Measurements from ENCODE around the gene CHEK1.
"Not testable (repeated sequence)": the region's sequence is repeated elsewhere in the genome, so short reads cannot be mapped to it uniquely, and the experiment has no call there.

The CHEK1 gene

DNA sequence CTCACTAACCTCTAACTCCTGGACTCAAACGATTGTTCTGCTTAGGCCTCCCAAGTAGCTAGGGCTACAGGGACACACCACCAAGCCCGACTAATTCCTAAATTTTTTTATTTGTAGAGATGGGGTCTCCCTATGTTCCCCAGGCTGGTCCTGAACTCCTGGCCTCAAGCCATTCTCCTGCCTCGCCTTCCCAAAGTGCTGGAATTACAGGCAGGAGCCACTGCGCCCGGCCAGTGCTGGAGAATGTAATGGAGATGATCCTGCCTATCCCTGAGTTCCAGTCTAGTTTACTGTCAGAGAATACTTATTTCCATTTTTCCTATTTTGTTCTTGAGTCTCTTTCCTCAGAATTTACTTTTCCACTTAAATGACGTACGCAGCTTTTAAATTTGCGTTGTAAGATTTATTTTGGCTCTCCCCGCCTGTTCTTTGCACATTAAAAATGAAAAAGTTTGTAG is at the start of gene CHEK1:
Gene CHEK1, plus strand, starts transcription at position 408 of the 458 bp plus-strand sequence. CDS start 1,606 bp downstream, outside the sequence.
- Histone ChIP-seq H3K4me3 (peak within 1 kb of the TSS; percentile 60 to 82 (median 70)), H3K27ac (peak within 1 kb of the TSS; percentile 66 to 98 (median 93))

DNA sequence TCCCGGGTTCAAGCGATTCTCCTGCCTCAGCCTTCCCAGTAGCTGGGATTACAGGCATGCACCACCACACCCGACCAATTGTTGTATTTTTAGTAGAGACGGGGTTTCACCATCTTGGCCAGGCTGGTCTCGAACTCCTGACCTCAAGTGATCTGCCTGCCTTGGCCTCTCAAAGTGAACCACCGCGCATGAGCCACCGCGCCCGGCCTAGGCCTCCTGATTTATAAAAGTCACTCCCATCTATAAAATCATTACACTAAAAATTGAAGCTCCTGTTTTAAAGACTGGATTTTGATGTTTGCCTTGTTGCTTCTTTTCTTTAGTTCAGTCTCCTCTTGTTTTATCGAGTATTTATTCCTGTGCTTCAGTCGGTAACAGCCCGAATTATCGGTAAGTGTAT is 47.8 kb upstream of the CHEK1 start:
- not testable (repeated sequence) for H3K27ac ChIP-seq, H3K4me3 ChIP-seq

- Histone ChIP-seq H3K4me3 (no peak overlapping the region), H3K27ac (no peak overlapping the region)
Measured at GRCh38 chr11:125578783-125579182, 46.2 kb upstream of the CHEK1 start.

DNA sequence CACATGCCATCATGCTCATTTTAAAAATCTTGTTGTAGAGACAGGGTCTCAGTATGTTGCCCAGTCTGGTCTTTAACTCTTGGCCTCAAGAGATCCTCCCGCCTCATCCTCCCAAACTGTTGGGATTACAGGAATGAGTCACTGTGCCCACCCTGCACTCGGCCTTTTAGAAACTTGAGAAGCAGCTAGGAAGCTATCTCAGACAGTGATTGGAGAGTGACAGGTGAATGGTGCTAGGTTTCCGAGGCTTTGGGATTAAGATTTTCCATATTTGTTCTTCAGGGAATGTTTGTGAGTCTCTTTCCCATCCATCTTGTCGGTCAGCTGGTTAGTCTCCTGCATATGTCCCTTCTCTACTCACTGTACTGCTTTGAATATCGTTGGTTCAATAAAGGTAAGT is 45.2 kb upstream of the CHEK1 start:
- H3K27ac ChIP-seq, result no peak overlapping the region
- H3K4me3 ChIP-seq, result no peak overlapping the region

GRCh38 chr11:125583496-125583895 is 41.5 kb upstream of the CHEK1 start:
- no peak overlapping the region for H3K4me3 ChIP-seq
- peak overlapping the region in 1 of 21 experiments; percentile 35 for H3K27ac ChIP-seq

GRCh38 chr11:125585487-125585886 is 39.5 kb upstream of the CHEK1 start:
- Histone ChIP-seq H3K4me3 (no peak overlapping the region), H3K27ac (no peak overlapping the region)

- Histone ChIP-seq H3K4me3 (no peak overlapping the region), H3K27ac (no peak overlapping the region)
Measured at GRCh38 chr11:125586623-125587022, 38.3 kb upstream of the CHEK1 start.

- H3K27ac ChIP-seq, result no peak overlapping the region
- H3K4me3 ChIP-seq, result no peak overlapping the region
Measured at GRCh38 chr11:125587480-125587879, 37.5 kb upstream of the CHEK1 start.

- Histone ChIP-seq H3K27ac (no peak overlapping the region), H3K4me3 (no peak overlapping the region)
Measured at GRCh38 chr11:125588505-125588904, 36.5 kb upstream of the CHEK1 start.

DNA sequence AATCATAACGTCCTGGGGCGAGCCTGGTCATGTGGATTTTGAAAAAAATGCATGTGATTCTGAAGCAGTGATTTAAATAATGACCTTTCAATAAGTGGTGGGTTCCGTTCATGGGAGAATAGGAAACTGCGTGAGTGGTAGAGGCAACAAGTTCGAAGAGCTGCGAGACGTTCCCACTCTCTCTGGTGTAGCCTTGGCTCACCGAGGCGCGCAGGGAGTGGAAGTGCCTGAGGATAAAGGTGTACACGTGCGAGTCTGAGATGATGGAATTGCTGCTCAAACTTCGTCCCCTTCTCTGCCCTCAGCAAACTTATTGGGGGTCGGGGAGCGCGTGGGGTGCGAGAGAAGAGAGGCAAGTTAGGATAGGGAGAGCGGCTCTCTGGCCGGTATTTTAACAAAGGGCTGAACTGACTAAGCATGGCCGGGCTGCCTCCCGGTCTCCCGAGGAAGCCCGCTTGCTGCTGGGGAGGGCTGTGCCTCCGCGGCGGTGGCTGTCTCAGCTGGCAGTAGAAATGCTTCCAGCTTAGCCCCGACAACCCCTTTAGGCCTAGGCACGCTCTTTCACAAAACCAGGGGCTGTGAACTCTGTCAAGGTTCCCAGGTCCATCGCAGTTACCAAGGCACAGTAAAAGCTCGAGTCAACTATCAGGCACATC is 33.2 kb upstream of the CHEK1 start:
- Histone ChIP-seq H3K27ac (peak overlapping the region; percentile 82 to 100 (median 96)), H3K4me3 (peak overlapping the region; percentile 56 to 97 (median 76))

DNA sequence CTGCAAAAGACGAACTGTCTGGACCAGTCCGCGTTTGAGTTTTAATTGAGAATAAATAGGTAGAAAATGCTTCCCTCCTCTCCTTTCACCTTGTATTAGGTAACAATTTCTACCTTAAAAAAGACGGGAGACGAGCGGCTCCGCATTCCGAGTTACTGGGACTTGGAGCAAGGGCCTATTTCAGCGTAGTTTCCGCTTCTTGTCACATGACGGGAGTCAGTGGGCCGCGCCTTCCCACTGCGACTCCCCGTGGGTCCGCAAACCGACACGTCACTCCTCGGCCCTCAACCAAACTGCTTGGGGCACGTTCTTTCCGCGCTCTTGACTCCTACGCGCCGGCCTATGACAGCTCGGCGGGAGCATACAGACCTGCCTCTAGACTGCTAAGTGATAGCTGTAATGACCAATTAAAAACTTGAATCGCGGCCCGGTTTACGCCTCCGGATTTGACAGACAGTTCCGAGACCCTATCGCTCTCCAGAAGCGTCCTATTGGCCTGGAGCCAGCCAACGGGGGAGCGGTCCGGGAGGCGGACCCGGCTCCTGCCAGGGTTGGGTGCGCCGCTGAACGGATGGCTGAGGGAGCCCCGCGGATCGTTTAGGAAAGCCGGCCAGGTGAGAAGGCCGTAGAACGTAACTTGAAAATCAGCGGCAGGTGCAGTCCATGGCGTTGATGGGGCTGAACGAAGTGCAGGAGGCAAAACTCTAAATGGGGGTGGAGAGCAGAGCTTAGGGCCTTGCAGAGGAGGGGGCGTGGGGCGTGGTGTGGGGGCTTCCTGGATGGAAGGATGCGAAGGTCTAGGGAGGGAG is 32.5 kb upstream of the CHEK1 start, which contains the start of gene STT3A:
Gene STT3A, plus strand, starts transcription at position 548 of the 809 bp plus-strand sequence. CDS start 3,064 bp downstream, outside the sequence.
- Histone ChIP-seq H3K4me3 (peak within 1 kb of the TSS; percentile 62 to 97 (median 76)), H3K27ac (peak within 1 kb of the TSS; percentile 82 to 100 (median 96))

DNA sequence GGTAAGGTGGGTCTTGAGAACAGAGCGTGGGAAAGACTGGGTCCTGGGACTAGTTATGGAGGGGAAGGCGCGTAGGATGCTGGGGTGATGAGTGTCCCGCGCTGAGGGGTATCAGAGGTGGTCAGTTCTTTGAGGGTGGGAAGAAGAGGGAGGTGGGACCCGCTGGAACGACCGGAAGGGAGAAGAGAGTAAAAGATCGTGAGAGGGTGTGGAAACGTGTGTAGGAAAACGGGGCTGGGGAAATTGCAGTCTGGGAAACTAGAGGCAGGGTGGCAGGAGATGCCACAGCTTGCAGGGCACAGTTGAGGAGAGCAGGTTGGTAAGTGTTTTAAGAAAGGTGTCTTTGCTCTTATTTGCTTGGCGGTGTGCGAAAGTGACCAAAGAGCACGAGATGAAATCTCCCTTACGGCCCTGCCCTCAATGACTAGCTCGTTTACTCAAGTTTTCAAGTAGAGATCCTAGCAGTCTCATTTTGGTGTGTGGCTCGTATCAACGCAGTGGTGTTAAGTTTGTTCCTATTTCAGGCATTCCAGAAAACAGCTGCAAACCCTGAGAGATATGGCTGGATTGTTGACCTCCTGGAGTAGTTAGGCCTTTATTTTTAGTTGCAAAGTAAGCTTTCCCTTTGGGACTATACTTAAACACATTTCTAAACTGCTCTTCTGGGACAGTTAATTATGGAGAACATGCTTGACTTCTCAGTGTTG is 31.7 kb upstream of the CHEK1 start:
- peak overlapping the region; percentile 62 to 97 (median 76) for H3K4me3 ChIP-seq
- peak overlapping the region in 20 of 21 experiments; percentile 39 to 99 (median 87) for H3K27ac ChIP-seq

DNA sequence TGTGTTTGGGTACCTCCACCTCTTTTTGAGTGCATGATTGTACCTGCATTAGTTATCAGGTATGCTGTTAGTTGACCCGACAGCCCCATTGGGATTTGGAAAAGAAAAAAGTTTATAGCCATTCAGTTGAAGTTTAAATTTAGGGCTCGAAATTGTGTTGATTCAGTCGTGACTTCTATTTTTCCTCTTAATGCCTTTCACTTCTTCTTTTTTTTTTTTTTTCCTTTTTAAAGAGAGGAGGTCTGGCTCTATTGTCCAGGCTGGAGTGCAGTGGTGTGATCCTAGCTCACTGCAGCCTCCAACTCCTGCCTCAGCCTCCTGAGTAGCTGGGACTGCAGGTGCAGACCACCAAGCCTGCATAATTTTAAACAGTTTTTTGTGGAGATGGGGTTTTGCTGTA is 30.0 kb upstream of the CHEK1 start:
- Histone ChIP-seq H3K27ac (no peak overlapping the region), H3K4me3 (no peak overlapping the region)

DNA sequence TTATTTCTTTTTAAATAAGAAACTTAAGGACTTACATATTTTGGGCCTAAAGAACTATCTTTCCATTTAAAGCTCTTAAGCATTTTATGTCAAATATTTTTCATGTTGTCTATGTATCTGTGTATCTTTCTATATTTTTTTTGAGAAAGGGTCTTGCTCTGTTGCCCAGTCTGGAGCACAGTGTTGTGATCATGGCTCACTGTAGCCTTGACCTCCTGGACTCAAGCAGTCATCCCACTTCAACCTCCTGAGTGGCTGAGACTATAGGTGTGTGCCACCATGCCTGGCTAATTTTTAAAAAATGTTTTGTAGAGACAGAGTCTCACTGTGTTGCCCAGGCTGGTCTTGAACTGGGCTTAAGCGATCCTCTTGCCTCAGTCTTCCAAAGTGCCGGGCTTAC is 24.3 kb upstream of the CHEK1 start:
- H3K4me3 ChIP-seq, result no peak overlapping the region
- no peak overlapping the region for H3K27ac ChIP-seq

DNA sequence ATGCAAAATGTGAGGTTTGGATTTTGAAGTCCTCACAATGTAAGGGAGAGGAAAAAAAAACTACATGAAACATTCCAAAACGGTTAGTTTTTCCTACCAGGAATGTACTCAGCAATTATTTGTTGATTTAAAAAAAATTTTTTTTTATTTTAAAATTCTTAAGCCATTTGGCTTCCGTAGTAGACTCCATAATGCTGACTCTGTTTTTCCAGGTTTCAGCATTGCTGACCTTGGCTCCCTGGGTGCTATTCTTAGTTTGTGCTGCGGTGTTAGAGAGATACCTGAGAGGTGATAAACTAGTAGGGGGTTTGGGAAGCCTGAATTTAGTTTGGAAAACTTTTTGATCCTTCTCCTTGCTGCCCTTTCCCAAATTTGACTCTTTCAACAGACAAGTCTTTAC is 21.8 kb upstream of the CHEK1 start:
- Histone ChIP-seq H3K27ac (no peak overlapping the region), H3K4me3 (no peak overlapping the region)

DNA sequence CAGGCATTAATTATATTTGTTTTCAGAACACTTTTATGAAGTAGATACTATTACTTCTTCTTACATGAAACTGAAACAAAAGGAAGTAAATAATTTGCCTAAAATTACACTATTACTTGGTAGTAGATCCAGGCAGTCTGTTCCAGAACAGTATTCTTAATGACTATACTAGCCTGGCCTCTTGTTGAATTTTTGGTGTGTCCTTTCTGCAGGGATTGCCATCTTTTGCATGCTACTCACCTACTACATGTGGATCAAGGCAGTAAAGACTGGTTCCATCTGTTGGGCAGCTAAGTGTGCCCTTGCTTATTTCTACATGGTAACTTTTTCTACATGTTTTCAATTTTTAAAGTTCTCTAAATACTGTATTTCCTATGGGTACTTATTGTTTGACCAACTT is 19.5 kb upstream of the CHEK1 start:
- H3K27ac ChIP-seq, result no peak overlapping the region
- no peak overlapping the region for H3K4me3 ChIP-seq

DNA sequence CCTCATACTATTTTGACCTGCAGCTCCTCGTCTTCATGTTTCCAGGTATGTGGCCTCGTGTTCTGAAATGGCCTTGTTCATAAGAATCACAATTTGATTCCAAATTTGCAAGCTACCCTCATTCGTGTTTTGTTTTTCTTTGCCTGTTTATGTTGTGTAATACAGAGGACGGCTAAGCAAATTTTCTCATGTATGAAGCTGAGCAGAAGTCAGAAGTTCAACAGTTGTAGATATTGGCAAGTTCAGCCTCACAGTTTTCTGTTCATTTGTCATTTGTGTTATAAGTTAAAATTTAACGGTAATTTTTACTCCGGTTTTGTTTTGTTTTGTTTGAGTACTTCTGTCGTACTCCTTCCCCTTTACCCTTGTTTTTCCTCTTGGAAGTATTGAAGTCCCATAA is 15.4 kb upstream of the CHEK1 start:
- H3K4me3 ChIP-seq, result no peak overlapping the region
- no peak overlapping the region for H3K27ac ChIP-seq

- no peak overlapping the region for H3K4me3 ChIP-seq
- H3K27ac ChIP-seq, result no peak overlapping the region
Measured at GRCh38 chr11:125618383-125618782, 6.6 kb upstream of the CHEK1 start.

- no peak overlapping the region for H3K4me3 ChIP-seq
- no peak overlapping the region for H3K27ac ChIP-seq
Measured at GRCh38 chr11:125621995-125622394, 3.0 kb upstream of the CHEK1 start.

- H3K27ac ChIP-seq, result no peak overlapping the region
Measured at GRCh38 chr11:125623064-125623463, 1.9 kb upstream of the CHEK1 start.

More at GRCh38 chr11:125623064-125623463, 1.9 kb upstream of the CHEK1 start:
- no peak overlapping the region for H3K4me3 ChIP-seq

Data from skin epidermis (tissue), 12 donors.